ENCODE data around the gene ZMIZ2. TPM values are rescaled to one million over a fixed set of nuclear protein-coding genes. Genes with fewer than 3 reads are reported as not detected.

ZMIZ2 gene
- total and polyA plus RNA-seq, 2 of the 8 experiments (the other 6 are each of a cell fraction or from before 2014, with no cell fraction given) = 24.4 to 66.4 TPM

DNA sequence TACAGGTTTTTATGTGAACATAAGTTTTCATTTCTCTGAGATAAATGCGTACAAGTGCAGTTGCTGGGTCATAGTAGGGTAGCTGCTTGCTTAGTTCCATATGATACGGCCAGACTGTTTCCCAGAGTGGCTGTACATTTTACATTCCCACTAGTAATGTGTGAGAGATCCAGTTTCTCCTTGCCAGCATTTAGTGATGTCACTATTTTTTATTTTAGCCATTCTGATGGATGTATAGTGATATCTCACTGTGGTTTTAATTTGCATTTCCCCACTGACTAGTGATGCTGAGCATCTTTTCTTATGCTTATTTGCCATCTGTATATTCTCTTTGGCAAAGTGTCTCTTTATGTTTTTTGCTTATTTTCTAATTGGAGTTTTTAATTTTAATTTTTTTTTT is 4.2 kb downstream of the ZMIZ2 start:
- peaks cover 8 to 62% of the 10 kb centered on the region in 2 experiments for H3K79me2 ChIP-seq (ENCODE audit: control insufficient read depth in 1 of 2, insufficient read depth in 2 of 2, low read length in 2 of 2)
- TF ChIP-seq, protein P1, sequence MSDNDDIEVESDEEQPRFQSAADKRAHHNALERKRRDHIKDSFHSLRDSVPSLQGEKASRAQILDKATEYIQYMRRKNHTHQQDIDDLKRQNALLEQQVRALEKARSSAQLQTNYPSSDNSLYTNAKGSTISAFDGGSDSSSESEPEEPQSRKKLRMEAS (IDR thresholded peaks at IDR 0.05) = no peak
- no peak for TF ChIP-seq CTBP2 (IDR thresholded peaks at IDR 0.05; ENCODE audit: borderline replicate concordance, insufficient read depth, insufficient read length, low read length)
- TF ChIP-seq SUZ12 (IDR thresholded peaks at IDR 0.05; ENCODE audit: low read length) = no peak
- no peak for TF ChIP-seq YY1 (IDR thresholded peaks at IDR 0.05; ENCODE audit: low read depth, low read length)
- no peak for TF ChIP-seq EGR1 (IDR thresholded peaks at IDR 0.05; ENCODE audit: borderline replicate concordance, low read depth, low read length)
- TF ChIP-seq SP1 (IDR thresholded peaks at IDR 0.05; ENCODE audit: low read depth, low read length) = no peak
- TF ChIP-seq RAD21 (IDR thresholded peaks at IDR 0.05 in 1 of 2, conservative IDR thresholded peaks at IDR 0.05 in 1 of 2; ENCODE audit: low read depth in 2 of 2, low read length in 2 of 2) = no peak
- no peak for TF ChIP-seq CHD2 (IDR thresholded peaks at IDR 0.05; ENCODE audit: low read length)
- TF ChIP-seq ASH2L (IDR thresholded peaks at IDR 0.05; ENCODE audit: low read length) = no peak
- no peak overlapping the region for H3K4ac ChIP-seq (replicated peaks; ENCODE audit: insufficient read length, low read depth, low read length)
- ChIA-PET POLR2A (ENCODE audit: partially characterized antibody) (interaction anchor here (0.5 to 4.8 kb wide), 2 partner anchors 26 to 45 kb away, joined by 4 to 34 read pairs; partner anchors contain the start of gene PPIA), CTCF (ENCODE audit: partially characterized antibody) (no interaction called here)
- H4K8ac ChIP-seq (ENCODE audit: extremely low read depth, insufficient read depth, low read length) = no peak overlapping the region
- no peak overlapping the region for H3K4me3 ChIP-seq (ENCODE audit: extremely low read depth in 1 of 4, insufficient read depth in 2 of 4, low read depth in 3 of 4, low read length in 4 of 4)
- FAIRE-seq = no peak
- no peak overlapping the region for H2BK12ac ChIP-seq (ENCODE audit: low read depth, low read length)
- H3K18ac ChIP-seq (ENCODE audit: extremely low read depth, low read length) = no peak overlapping the region
- H4K5ac ChIP-seq (ENCODE audit: insufficient read length, low read depth, low read length) = no peak overlapping the region
- no peak overlapping the region for H3K23ac ChIP-seq (ENCODE audit: insufficient read length)
- H3K27ac ChIP-seq (ENCODE audit: low read depth, low read length) = no peak overlapping the region
- no peaks in the 10 kb centered on the region for H3K9me3 ChIP-seq (ENCODE audit: insufficient read depth in 2 of 2, low read depth in 1 of 2, low read length in 1 of 2)
- no peak overlapping the region for H2AK5ac ChIP-seq (ENCODE audit: low read depth, low read length)
- no peak overlapping the region for H3K9ac ChIP-seq (replicated peaks in 1 of 4; ENCODE audit: extremely low read depth in 1 of 4, low read depth in 3 of 4, low read length in 3 of 4)
- no peak overlapping the region for H4K91ac ChIP-seq (replicated peaks; ENCODE audit: insufficient read length, low read length)
- H3K23me2 ChIP-seq (ENCODE audit: low read depth, low read length) = peaks cover 7% of the 10 kb centered on the region
- H2BK120ac ChIP-seq (replicated peaks; ENCODE audit: low read depth, low read length) = no peak overlapping the region
- no peak for DNase-seq (ENCODE audit: low read depth in 1 of 2, low spot score in 2 of 2)
- H2AFZ ChIP-seq (ENCODE audit: low read length) = no peak overlapping the region
- peaks cover 0 to 23% (median 11%) of the 10 kb centered on the region in 4 experiments; a peak in 6 of 7 replicates for H3K4me1 ChIP-seq (replicated peaks in 1 of 4; ENCODE audit: control insufficient read depth in 3 of 4, insufficient read depth in 4 of 4, low read length in 3 of 4)
- H3K36me3 ChIP-seq (ENCODE audit: control insufficient read depth in 2 of 4, insufficient read depth in 4 of 4, low read length in 3 of 4) = peaks cover 0 to 9% (median 3%) of the 10 kb centered on the region in 4 experiments; a peak in 3 of 8 replicates
- peaks cover 24 to 30% of the 10 kb centered on the region in 2 experiments for H4K20me1 ChIP-seq (replicated peaks in 1 of 2; ENCODE audit: control insufficient read depth in 1 of 2, insufficient read depth in 2 of 2, low read length in 2 of 2)
- no peak overlapping the region for H3K4me2 ChIP-seq (ENCODE audit: insufficient read depth in 1 of 2, low read depth in 2 of 2, low read length in 2 of 2)
- peaks cover 12% of the 10 kb centered on the region for H3K79me1 ChIP-seq (ENCODE audit: low read depth, low read length)
- H3K56ac ChIP-seq (replicated peaks; ENCODE audit: insufficient read length, low read depth, low read length) = no peak overlapping the region
- no peak overlapping the region for H3K14ac ChIP-seq (ENCODE audit: insufficient read length)
- H3K27me3 ChIP-seq (replicated peaks in 1 of 4; ENCODE audit: control insufficient read depth in 3 of 4, extremely low read depth in 1 of 4, insufficient read depth in 3 of 4, low read length in 3 of 4) = no peaks in the 10 kb centered on the region; a peak in 1 of 7 replicates
- no peak overlapping the region for H2BK20ac ChIP-seq (ENCODE audit: low read length)
- no peak overlapping the region for H2BK5ac ChIP-seq (ENCODE audit: low read depth, low read length)
- 85% methylated on average over 2 of the region's 2 CpGs; no CpG with 5 or more reads in 1 of the 2 experiments for WGBS, 2 experiments (ENCODE audit: extremely low coverage in 1 of 2, insufficient coverage in 1 of 2, insufficient read length in 1 of 2, insufficient replicate concordance in 2 of 2, low coverage in 1 of 2, low lambda C conversion rate in 2 of 2, missing lambda C conversion rate in 1 of 2)
- H2BK15ac ChIP-seq (ENCODE audit: low read length) = no peak overlapping the region

Measured in H1 (cell line).